SK-N-SH (cell line): ENCODE measurements around the gene PAOX.

Experiments
- EZH2phosphoT487 ChIP-seq: fragments of 200-600 bp; sonication (generic); IDR thresholded peaks from 2 replicates; pipeline ENCODE4 v1.6.1; 2017; ENCODE audit warnings: low read depth, mixed run types, mild to moderate bottlenecking, antibody characterized with exemption, moderate library complexity, borderline replicate concordance
- GATA2 ChIP-seq: sonication (generic); formaldehyde crosslinking; IDR thresholded peaks from 2 replicates; pipeline ENCODE4 v1.5.0; 2020; ENCODE audit warnings: mild to moderate bottlenecking, missing genetic modification reagents
- MXI1 ChIP-seq: IDR thresholded peaks from 2 replicates; pipeline ENCODE4 v1.6.1; 2012; ENCODE audit warnings: mild to moderate bottlenecking, low read depth, low read length, improper control_type of control experiment
- TAF1 ChIP-seq: IDR thresholded peaks from 2 replicates; pipeline ENCODE4 v1.6.1; 2012; ENCODE audit warnings: low read depth, mild to moderate bottlenecking, low read length, moderate library complexity, borderline replicate concordance
- USF2 ChIP-seq: fragments of 150-350 bp; IDR thresholded peaks from 2 replicates; pipeline ENCODE4 v1.6.1; 2017; ENCODE audit warnings: antibody characterized with exemption, low read length, low read depth, borderline replicate concordance
- TF ChIP-seq, protein P1 (sequence below): fragments of 200-600 bp; sonication (generic); IDR thresholded peaks from 2 replicates; pipeline ENCODE4 v1.6.1; 2017; ENCODE audit warnings: antibody characterized with exemption, mild to moderate bottlenecking, moderate library complexity

- TF ChIP-seq, protein P1, sequence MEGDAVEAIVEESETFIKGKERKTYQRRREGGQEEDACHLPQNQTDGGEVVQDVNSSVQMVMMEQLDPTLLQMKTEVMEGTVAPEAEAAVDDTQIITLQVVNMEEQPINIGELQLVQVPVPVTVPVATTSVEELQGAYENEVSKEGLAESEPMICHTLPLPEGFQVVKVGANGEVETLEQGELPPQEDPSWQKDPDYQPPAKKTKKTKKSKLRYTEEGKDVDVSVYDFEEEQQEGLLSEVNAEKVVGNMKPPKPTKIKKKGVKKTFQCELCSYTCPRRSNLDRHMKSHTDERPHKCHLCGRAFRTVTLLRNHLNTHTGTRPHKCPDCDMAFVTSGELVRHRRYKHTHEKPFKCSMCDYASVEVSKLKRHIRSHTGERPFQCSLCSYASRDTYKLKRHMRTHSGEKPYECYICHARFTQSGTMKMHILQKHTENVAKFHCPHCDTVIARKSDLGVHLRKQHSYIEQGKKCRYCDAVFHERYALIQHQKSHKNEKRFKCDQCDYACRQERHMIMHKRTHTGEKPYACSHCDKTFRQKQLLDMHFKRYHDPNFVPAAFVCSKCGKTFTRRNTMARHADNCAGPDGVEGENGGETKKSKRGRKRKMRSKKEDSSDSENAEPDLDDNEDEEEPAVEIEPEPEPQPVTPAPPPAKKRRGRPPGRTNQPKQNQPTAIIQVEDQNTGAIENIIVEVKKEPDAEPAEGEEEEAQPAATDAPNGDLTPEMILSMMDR = no peak
- TF ChIP-seq GATA2 (CRISPR knock-in tag) = no peak
- no peak for TF ChIP-seq EZH2phosphoT487
- TF ChIP-seq TAF1 = no peak
- no peak for TF ChIP-seq USF2
- TF ChIP-seq MXI1 = no peak
Measured at GRCh38 chr10:133401500-133401899, 22.4 kb downstream of the PAOX start.
